ENCODE results near the gene KIF2A.

The KIF2A gene

GRCh38 chr5:62385131-62385530 lies 79.1 kb downstream of the KIF2A start:
- DNase-seq (ENCODE audit: low spot score), result no peak

GRCh38 chr5:62385816-62386400 lies 79.9 kb downstream of the KIF2A start:
- no peak for DNase-seq (ENCODE audit: low spot score)

DNA sequence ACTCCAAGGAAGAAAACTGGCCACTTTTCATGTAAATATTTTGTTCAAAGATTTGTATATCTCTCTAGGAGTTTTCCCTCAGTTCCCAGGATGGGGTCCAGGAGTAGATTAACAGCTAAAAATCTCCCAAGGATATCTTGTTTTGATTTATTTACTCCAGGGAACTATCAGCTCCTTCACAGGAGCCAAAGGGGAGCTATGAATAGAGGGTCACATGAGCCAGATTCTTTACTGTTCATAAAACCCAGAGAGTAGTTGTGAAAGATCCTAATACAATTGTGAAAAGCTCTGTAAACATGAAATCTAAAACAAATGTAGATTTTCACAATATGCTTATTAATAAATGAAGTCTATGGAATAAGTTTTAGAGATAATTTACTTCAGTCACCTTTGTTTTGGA lies 80.8 kb downstream of the KIF2A start:
- no peak for DNase-seq (ENCODE audit: low spot score)

DNA sequence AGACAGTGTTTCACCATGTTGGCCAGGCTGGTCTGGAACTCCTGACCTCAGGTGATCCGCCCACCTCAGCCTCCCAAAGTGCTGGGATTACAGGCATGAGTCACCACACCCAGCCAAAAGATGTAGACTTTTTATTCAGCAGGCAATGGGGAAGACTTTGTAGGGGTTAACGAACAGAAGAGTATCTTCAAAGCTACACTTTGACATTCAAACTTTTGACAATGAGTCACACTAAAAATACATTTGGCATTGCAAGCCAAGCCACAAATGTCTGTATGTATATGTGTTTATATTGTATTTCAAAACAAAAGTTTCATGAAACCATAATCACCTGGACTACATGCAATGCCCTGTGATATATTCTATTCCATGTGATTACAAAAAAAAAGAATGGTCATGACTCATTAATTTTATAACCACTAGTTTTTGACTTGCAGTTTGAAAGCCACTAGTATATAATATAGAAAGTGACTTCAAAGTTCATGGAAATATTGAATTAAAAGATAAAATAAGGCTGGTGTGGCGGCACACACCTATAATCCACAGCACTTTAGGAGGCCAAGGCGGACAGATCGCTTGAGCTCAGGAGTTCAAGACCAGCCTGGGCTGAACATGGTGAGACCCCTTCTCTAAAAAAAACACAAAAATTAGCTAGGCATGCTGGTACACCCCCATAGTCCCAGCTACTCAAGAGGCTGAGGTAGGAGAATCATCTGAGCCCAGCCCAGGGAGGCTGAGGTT lies 89.4 kb downstream of the KIF2A start:
- no peak for DNase-seq (ENCODE audit: low spot score)

DNA sequence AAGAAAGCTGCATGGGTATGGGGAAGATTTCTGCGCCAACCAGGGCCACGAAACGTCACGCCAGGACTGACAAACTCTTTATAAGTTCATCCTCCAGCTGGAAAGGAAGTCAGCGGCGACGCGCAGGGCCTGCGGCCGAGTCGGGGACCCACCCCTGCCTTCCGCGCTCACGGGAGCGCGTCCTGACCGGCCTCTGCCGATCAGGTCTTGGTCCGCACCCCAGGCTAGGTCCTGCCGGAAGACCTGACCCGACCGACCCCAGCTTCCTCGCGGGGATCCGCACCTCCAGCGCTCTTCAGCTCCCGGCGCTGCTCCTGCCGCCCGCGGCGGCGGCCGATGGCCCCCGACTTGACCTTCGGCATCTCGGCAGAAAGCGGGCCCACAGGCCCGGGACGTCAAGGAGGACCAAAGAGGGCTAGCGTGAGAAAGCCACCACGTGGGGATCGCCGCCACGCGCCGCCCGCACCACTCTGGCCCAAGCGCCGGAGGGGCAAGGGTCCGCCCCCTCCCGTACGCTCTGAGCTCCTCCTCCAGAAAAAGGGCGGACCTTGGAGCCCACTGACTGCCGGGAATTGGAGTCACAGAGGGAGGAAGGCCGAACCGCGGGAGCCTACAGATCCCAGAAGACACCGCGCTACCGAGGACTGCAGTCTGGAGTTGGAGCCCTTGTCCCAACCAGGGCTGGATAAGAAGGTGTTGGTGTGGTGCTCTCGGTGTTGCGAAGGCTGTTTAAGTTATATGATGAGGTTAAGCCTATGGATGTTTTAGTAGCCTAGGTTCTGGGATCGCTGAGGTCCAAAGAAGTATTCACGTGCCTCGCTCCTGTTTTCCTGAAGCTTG lies 97.6 kb downstream of the KIF2A start, which contains the start of gene DIMT1:
Gene DIMT1 (minus strand): TSS at position 495 of the 840 bp plus-strand sequence. CDS start 133 bp downstream, at position 362.
- DNase-seq (ENCODE audit: low spot score), result peak; percentile 96

DNA sequence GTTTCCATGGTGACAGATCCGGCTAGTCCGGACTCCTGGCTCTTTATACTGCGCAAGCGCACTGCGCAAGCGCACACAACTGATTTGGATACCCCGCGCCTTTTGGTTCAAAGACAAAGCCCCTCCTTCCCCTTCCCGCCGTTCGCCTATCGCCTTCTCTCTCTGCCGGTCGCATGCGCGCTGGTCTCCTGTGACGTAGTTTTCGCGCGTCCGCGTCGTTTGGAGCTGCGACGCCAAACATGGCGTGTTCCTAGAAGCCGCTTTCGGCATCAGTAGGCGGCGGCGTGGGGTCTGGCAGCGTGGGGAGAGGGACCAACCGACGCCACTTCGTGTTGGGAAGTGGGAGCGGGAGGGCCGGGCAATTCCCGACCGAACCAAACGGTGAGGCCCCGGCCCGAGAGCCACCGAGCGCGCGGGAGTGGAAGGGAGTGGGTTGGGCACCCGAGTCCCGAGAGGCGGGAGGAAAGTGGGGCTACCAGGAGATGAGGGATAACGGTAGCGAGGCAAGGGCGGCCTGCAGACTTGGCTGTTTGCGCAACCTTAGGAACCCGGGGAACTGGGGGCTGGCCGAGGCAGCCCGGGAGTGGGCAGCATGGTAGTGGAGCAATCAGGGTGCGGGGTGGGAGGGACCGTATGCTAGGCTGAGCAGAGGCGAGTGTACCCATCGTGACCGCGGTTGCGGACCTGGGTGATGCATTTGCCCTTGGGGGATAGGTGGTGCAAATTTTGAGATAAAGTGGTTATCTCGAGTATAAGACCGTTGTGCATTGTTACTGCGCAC lies 106.7 kb downstream of the KIF2A start, which contains the start of gene IPO11:
Gene IPO11 (plus strand): TSS at position 215 of the 781 bp plus-strand sequence. CDS start 24,517 bp downstream, outside the sequence.
- peak; percentile 99 for DNase-seq (ENCODE audit: low spot score)

DNA sequence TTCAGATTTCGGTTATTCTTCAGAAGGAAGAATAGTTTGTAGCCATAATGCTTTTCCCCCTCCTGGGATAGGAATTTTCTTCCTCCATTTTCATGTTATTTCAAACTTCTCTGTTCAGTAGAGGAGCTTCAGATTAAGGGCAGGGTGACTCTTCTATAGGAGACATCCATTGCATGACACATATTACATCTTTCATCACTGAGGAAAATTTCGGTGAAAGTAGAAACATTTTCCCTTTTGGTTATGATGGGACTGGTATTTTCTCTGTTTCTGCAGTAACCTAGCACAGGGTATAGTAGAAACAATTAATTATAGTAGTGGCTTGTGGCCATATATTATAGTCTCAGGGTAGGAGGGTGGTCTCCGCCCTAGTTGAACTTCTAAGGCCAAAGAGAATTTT lies 107.7 kb downstream of the KIF2A start:
- no peak for DNase-seq (ENCODE audit: low spot score)

GRCh38 chr5:62418462-62419076 lies 112.6 kb downstream of the KIF2A start:
- no peak for DNase-seq (ENCODE audit: low spot score)

- no peak for DNase-seq (ENCODE audit: low spot score)
Measured at GRCh38 chr5:62419609-62420008, 113.6 kb downstream of the KIF2A start.

DNA sequence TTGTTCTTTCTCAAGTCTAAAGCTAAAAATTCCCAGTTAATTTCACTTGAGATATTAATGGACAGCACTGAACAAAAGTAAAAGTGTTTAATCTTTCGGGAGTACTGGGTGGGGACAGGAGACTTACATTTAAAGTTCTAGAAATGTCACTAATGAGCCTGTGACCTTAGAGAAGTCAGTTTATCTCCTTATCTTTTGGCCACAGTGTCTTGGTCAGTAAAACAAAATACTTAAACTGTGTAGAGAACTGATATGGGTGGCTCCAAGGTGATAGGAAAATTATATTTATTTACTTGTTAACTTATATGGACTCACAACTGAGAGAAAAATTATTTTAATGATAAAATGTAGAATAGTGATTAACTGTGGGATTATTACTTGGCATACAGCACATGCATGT lies 115.4 kb downstream of the KIF2A start:
- DNase-seq (ENCODE audit: low spot score), result peak; percentile 41

DNA sequence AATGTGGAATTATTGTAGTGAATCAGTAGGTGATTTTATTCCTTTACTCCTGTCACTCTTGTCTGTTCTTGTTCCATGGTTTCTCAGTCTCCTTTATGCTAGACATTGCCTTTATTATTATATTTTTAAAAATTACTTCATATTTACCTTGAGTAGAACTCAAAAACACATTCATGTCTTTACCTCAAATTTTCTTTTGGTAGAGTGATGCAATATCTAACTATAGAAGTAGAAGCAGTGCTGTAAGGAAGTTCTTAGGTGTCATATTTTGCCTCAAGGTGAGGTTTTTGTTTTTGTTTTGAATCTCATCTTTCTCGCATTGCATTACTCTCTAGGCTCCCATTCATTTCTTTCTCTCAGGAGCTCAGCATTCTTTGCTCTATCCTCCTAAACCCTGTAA lies 118.8 kb downstream of the KIF2A start:
- no peak for DNase-seq (ENCODE audit: low spot score)

DNA sequence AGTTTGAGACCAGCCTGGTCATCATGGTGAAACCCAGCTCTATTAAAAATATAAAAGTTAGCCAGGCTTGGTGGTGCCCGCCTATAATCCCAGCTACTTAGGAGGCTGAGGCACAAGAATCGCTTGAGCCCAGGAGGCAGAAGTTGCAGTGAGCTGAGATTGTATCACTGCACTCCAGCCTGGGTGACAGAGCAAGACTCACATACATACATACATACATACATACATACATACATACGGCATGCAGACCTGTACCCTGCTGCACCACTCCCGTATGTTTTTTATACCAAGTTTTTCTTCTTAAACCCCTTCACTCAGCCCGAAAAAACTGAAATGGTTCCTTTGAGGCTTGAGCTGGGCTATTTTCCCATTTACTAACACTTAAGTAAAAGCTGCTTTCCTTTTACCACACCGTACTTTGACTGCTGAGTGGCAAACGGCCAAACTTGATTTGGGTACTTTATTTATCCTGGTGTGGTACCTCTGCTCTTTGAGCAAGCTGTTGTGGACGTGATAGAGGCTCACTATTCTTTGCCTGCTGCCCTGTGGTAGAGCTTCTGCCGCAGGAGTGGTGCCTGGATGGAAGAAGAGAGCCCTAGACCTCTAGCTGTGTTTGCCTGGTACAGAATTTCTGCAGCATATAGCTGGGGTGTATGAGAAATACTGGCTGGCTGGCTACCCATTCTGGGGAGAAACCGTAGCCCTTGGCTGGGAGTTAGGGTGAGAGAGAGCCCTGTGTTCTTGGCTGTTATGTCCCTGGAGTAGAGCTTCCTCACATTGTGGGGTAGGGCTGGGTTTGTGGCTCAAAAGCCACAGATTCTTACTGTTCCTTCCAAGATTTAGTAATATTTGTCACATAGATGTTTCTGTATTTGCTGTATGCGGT lies 126.0 kb downstream of the KIF2A start:
- peak; percentile 61 for DNase-seq (ENCODE audit: low spot score)

DNA sequence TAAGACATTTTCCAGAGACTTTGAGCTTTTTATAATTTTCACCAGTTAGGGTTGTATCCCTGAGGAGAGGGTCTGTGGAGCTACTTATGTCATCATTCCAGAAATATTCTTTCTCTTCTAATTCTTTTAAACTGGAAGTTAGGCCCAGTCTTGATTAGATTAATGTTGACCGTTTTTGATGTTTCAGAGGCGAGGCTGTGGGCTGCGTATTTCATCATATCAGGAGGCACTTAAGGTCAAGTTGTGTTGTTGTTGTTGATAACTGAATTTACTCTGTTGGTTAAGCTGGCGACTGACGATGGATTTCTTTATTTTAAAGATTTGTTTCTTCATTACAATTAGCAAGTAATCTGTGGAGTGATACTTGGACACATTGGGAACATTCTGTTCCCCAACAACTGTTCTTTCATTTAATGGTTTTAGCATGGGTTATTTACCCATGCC lies 126.6 kb downstream of the KIF2A start:
- DNase-seq (ENCODE audit: low spot score), result peak; percentile 74
